Vagina (tissue), 2 donors: ENCODE data around the gene LMO3. TPM values are rescaled to one million over a fixed set of nuclear protein-coding genes. Genes with fewer than 3 reads are reported as not detected.

ENCODE experiments used
- DNase-seq, 2 donors: peaks; one replicate each; pipeline ENCODE4 v3.0.0-alpha.2; 2017; ENCODE audit errors: extremely low spot score in 2 of 2
- H3K27ac ChIP-seq: fragments of 200-600 bp; sonication (generic); one replicate; pipeline ENCODE4 v1.5.1; 2019
- H3K27me3 ChIP-seq: fragments of 200-600 bp; sonication (generic); one replicate; pipeline ENCODE4 v1.5.1; 2019
- H3K36me3 ChIP-seq, 2 donors: fragments of 200-600 bp; sonication (generic); one replicate each; pipeline ENCODE4 v1.5.1; 2017 to 2019
- H3K4me1 ChIP-seq: fragments of 200-600 bp; sonication (generic); one replicate; pipeline ENCODE4 v1.5.1; 2019
- H3K4me3 ChIP-seq, 2 donors: fragments of 200-600 bp; sonication (generic); 1 replicate in 1 of 2; 2 replicates in 1 of 2; pipeline ENCODE4 v1.5.1; 2016 to 2019
- H3K9me3 ChIP-seq: fragments of 200-600 bp; sonication (generic); one replicate; pipeline ENCODE4 v1.5.1; 2019
- POLR2A ChIP-seq, 2 donors: fragments of 450-650 bp; IDR thresholded peaks; one replicate each; pipeline ENCODE4 v1.6.1; 2017; ENCODE audit warnings: antibody characterized with exemption in 2 of 2, mild to moderate bottlenecking in 2 of 2, moderate library complexity in 2 of 2
- POLR2AphosphoS5 ChIP-seq, 2 donors: sonication (generic); formaldehyde crosslinking; IDR thresholded peaks; one replicate each; pipeline ENCODE4 v1.9.0; 2017; ENCODE audit warnings: antibody characterized with exemption in 2 of 2, mild to moderate bottlenecking in 2 of 2, low read depth in 1 of 2; ENCODE audit not compliant: insufficient read depth in 1 of 2
- intact Hi-C: fragments of 100-400 bp; cut with DNase I; formaldehyde crosslinking; loops from one replicate; pipeline ENCODE4 v1.15.1; 2023
- total RNA-seq: library from RNA; depleted of rRNA; stranded (reverse); fragments of >200 nt; gene quantifications from one replicate; pipeline ENCODE4 v1.2.3, GENCODE V29; 2016
- TF ChIP-seq, protein P1 (sequence below), 3 experiments: fragments of 450-650 bp in 2 of 3; fragments of 200-600 bp in 1 of 3; sonication (generic) in 1 of 3; IDR thresholded peaks; one replicate each; pipeline ENCODE4 v1.5.1; 2017 to 2019; ENCODE audit warnings: antibody characterized with exemption in 3 of 3, mild to moderate bottlenecking in 2 of 3, moderate library complexity in 2 of 3

LMO3 gene
- total RNA-seq, 1 donor from 2014 or later, result 73.7 TPM

DNA sequence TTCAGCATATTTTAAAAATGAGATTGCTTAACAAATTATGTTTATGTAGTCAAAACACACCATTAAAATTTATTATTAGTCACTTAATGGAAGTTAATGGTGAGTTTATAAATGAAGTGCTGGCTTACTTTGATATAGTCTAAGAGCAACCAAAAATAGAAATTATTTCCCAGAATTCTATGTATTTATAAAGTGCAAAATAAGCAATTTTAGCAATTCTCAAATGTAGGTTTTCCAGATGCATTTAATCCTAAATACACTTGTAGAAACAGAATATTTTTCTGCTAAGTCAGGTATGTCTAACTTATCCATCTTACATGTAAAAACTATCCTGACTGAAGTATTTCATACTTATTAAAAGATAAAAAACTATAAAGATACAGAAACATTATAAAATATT lies 11.2 kb downstream of the LMO3 start:
- intact Hi-C loops, result no loop called here
- TF ChIP-seq POLR2AphosphoS5 (IDR thresholded peaks at IDR 0.05; ENCODE audit: insufficient read depth in 1 of 2, low read depth in 1 of 2) (no peak), POLR2A (IDR thresholded peaks at IDR 0.05) (no peak)
- TF ChIP-seq, protein P1, sequence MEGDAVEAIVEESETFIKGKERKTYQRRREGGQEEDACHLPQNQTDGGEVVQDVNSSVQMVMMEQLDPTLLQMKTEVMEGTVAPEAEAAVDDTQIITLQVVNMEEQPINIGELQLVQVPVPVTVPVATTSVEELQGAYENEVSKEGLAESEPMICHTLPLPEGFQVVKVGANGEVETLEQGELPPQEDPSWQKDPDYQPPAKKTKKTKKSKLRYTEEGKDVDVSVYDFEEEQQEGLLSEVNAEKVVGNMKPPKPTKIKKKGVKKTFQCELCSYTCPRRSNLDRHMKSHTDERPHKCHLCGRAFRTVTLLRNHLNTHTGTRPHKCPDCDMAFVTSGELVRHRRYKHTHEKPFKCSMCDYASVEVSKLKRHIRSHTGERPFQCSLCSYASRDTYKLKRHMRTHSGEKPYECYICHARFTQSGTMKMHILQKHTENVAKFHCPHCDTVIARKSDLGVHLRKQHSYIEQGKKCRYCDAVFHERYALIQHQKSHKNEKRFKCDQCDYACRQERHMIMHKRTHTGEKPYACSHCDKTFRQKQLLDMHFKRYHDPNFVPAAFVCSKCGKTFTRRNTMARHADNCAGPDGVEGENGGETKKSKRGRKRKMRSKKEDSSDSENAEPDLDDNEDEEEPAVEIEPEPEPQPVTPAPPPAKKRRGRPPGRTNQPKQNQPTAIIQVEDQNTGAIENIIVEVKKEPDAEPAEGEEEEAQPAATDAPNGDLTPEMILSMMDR (IDR thresholded peaks at IDR 0.05), result no peak
- no peaks in the 10 kb centered on the region for H3K27me3 ChIP-seq
- H3K9me3 ChIP-seq, result no peaks in the 10 kb centered on the region
- no peaks in the 10 kb centered on the region for H3K36me3 ChIP-seq
- no peak overlapping the region for H3K4me3 ChIP-seq
- no peak overlapping the region for H3K27ac ChIP-seq
- H3K4me1 ChIP-seq, result no peaks in the 10 kb centered on the region
- DNase-seq, result no peak

DNA sequence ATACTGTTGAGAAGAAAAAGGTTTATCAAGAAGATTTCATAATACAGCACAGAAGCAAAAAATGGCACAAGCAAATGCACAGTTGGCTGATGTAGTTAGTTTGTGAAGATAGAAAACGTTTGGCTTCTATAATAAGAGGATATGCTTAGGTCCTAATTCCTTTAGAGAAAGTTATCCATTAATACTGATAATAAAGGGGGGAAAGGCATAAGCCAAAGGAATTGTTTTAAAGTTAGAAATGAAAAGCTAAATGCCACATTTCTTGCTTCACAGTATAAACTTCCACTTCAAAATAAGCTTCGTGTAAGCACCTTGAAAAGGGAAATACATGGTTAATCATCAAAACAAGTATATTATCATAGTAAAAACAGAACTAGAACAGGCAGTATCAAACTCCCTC lies 12.4 kb downstream of the LMO3 start:
- TF ChIP-seq, protein P1 (IDR thresholded peaks at IDR 0.05), result no peak
- TF ChIP-seq POLR2AphosphoS5 (IDR thresholded peaks at IDR 0.05; ENCODE audit: insufficient read depth in 1 of 2, low read depth in 1 of 2), result no peak
- no peak for TF ChIP-seq POLR2A (IDR thresholded peaks at IDR 0.05)
- Histone ChIP-seq H3K27me3 (no peaks in the 10 kb centered on the region), H3K27ac (no peak overlapping the region), H3K36me3 (no peaks in the 10 kb centered on the region), H3K9me3 (no peaks in the 10 kb centered on the region), H3K4me3 (no peak overlapping the region), H3K4me1 (no peaks in the 10 kb centered on the region)
- DNase-seq, result no peak
- intact Hi-C loops, result no loop called here

DNA sequence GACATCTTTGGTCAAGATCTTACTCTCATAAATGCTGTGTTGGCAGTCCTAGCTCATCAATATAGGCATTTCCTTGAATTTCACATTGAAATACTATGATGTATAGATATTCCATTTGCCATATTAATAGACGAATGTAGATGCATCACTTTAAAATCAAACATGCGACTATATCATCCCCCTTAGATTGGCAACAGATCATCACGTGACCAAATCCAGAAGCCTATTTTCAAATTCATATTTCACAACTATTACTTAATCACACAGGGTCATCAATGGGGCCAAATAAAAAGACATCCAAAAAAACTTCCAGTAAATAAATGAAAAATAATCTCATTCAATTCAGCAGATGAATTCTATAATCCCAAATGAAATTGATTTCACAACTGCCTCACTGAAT lies 15.3 kb downstream of the LMO3 start:
- intact Hi-C loops, result no loop called here
- TF ChIP-seq POLR2A (IDR thresholded peaks at IDR 0.05), result no peak
- TF ChIP-seq POLR2AphosphoS5 (IDR thresholded peaks at IDR 0.05; ENCODE audit: insufficient read depth in 1 of 2, low read depth in 1 of 2), result no peak
- TF ChIP-seq, protein P1 (IDR thresholded peaks at IDR 0.05), result no peak
- Histone ChIP-seq H3K4me1 (no peaks in the 10 kb centered on the region), H3K27ac (no peak overlapping the region), H3K4me3 (no peak overlapping the region), H3K27me3 (no peaks in the 10 kb centered on the region), H3K36me3 (no peaks in the 10 kb centered on the region), H3K9me3 (no peaks in the 10 kb centered on the region)
- DNase-seq, result no peak

DNA sequence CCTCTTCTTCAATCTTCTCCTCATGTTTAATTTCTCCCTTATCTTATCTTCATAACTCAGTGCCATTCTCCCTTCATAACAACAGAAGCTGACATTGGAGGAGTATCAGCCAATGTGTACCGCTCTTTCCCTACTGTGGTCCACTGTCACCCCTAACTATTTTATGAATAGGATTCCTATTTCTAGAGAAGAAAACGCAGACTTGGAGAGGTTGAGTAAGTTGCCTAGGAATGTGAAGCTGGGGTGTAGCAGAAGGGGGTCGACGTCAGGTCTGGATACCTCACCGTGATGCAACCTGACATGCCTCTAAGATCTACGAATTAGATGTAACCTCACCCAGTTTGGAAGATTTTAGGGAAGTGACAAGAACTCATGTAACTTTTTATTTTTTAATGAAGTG lies 17.1 kb downstream of the LMO3 start:
- Histone ChIP-seq H3K27me3 (no peaks in the 10 kb centered on the region), H3K9me3 (no peaks in the 10 kb centered on the region), H3K36me3 (no peaks in the 10 kb centered on the region), H3K27ac (no peak overlapping the region), H3K4me1 (no peaks in the 10 kb centered on the region), H3K4me3 (no peak overlapping the region)
- no peak for DNase-seq
- TF ChIP-seq POLR2AphosphoS5 (IDR thresholded peaks at IDR 0.05; ENCODE audit: insufficient read depth in 1 of 2, low read depth in 1 of 2) (no peak), POLR2A (IDR thresholded peaks at IDR 0.05) (no peak)
- TF ChIP-seq, protein P1 (IDR thresholded peaks at IDR 0.05), result no peak
- intact Hi-C loops, result no loop called here

DNA sequence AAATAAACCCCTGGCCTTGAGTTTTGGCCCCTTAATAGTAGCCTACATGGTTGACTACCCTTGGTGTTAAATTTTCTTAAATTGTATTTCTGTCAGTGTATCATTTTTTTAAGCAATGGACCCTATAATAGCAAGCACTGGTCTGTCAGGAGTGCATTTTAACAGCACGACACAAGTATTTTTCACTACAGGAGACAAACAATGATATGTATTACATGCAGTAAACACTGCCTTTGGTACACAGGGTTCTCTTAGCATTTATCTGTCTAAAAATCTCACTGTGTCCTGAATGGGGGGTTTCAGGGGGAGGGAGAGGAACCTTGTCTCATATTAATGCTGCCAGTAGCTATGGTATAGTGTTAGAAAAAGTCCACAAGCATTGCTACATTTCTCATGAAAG lies 18.4 kb downstream of the LMO3 start:
- H3K4me1 ChIP-seq, result no peaks in the 10 kb centered on the region
- peak overlapping the region; percentile 15 for H3K27ac ChIP-seq
- no peak for TF ChIP-seq POLR2A (IDR thresholded peaks at IDR 0.05)
- TF ChIP-seq, protein P1 (IDR thresholded peaks at IDR 0.05), result no peak
- no peak overlapping the region for H3K4me3 ChIP-seq
- no peaks in the 10 kb centered on the region for H3K27me3 ChIP-seq
- no peaks in the 10 kb centered on the region for H3K9me3 ChIP-seq
- DNase-seq, result no peak
- intact Hi-C loops, result no loop called here
- H3K36me3 ChIP-seq, result no peaks in the 10 kb centered on the region
